Activated CD4-positive, alpha-beta T cell treated with anti-CD3 and anti-CD28 coated beads, Interleukin-2, amount 50 U/mL, for 48 hours (primary cell): ENCODE data around the gene MSANTD1.

Experiments
- DNase-seq, 2 experiments: peaks; one replicate each; pipeline ENCODE4 v3.0.0-alpha.2; 2020

MSANTD1 gene

DNA sequence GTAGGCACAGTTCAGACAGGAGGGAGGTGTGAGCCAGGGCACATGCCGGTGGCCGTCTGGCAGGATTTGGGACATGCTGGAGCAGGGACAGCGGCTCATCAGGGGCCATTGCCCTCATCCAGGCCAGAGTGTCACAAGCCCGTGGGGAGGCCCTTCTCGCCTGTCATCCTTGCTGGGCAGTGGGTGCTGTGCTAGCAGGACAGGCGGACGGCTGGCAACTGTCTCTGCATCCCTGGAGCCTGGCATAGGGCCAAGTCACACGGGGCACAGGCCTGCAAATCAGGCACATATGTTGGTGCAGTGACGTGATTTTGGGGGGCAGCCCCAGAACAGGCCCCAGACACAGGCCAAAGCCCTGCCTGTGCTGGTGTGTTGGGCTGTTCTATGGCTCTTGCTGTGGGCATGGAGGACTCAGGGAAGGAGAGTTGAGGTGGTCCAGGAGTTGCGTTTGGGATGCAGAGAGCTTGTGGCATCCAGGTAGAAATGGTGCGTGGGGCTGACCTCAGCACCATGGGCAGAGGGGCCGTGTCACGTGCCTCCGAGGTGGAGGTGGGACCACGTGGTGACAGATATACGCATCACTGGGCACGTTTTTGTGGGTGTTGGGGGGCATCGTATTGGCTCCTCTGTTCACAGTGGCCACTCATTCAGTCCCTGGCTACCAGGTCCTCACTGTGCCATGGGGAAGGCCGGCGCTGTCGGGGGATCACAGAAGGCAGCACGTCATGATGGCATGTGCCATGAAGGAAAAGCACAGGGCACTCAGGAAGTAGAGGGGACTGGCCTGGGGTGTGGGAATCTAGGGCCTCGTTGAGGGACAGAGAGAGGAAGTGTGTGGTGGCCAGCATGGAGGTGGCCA, 14.6 kb upstream of the MSANTD1 start:
- DNase-seq, result no peak

DNA sequence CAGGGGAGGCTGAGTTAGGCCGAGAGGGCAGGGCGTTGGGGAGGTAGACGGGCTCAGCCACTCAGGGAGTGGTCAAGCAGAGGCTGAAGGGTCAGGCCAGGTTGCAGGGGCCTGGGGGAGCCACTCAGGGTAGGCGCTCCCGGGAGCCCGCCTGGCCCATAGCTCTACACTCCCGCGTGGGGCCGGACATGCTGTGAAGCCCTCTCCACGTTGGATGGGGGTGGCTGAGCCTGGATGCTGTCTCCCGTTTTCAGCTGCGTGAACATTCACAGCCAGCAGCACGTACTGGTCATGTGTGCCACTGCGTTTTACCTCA, 14.0 kb upstream of the MSANTD1 start:
- no peak for DNase-seq

DNA sequence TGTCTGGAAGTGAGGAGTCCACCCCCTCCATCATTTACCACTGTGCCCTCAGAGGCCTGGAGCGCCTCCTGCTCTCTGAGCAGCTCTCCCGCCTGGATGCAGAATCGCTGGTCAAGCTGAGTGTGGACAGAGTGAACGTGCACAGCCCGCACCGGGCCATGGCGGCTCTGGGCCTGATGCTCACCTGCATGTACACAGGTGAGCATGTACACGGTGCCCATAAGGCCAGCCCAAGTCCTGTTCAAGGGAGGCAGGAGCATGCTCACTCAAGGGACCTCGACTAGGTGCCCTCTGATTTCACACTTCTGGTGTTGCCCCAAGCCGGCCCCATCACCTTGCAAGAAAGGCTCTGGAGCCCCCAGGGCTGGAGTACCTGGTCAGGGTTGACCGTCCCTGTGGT, 13.4 kb upstream of the MSANTD1 start:
- DNase-seq, result no peak

DNA sequence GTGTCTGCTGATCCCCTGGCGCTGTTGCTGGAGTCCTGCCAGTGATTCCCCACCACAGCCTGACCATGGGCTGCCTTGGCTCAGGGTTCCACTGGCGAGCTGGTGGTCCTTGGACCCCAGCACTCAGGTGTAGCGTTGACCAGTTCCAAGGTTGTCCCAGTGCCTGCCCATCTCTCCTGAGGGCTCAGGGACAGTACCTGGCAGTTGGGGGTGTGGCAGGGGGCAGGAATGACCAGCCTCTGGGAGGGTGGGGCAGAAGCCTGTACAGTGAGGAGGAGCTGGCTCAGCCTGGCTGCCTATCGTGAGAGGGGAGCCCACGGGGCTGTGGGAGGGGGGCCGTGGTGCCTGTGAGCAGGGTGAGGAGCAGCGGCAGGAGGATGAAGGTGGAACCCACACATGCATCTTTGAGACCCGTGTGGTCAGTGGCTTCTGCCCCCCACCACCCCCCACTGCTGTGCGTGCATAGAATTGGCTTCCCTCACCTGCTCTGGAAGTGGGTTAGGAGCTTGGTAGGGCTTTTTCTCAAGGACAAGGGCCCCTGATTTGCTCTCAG, 12.6 kb upstream of the MSANTD1 start:
- no peak for DNase-seq

DNA sequence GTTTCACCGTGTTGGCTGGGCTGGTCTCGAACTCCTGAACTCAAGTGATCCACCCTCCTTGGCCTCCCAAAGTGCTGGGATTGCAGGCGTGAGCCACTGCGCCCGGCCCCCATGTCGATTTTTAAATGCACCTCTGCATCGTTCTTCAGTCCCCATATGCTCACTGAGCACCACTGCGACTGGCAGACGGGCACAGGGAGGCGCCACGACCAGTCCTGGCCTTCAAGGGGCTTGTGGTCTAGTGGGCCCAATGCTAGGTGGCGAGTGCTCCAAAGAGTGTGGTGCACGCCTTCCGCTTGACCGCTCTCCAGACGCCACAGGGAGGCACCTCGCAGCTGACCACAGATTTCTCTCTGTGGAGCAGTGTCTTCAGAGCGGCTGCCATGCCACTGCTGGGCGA, 11.7 kb upstream of the MSANTD1 start:
- no peak for DNase-seq

DNA sequence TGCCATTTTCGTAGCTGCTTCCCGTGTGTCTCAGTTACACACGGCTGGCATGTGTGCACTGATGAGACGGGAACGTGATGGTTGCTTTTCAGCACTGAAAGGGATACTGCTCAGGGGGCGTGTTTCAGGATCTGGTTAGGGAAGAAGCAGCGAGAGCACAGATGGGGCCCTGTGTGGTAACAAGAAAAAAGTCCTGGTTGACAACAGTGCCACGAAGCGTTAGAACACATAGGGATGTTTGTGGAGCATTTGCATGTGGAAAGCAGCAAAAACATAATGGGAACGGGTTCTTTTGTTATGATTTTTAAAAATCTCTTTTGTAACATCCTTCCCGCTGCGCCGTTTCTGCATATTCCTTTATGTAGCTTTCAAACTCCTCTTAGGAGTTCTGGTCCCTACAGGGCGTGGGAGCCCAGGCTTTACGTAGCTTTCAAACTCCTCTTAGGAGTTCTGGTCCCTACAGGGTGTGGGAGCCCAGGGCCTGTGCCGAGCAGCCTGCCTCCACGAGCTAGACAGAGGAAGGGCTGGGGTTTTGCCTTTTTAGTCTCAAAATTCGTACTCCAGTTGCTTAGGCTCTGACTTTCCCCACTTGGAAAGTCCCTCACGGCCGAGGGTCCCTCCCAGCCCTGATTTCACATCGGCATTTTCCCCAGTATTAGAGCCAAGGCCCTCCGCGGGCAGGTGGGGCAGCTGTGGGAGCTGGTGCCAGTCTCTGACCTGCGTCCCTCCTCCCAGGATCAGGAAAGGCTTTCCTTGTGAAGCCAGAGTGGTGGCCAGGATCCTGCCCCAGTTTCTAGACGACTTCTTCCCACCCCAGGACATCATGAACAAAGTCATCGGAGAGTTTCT, 11.0 kb upstream of the MSANTD1 start:
- DNase-seq, result no peak

DNA sequence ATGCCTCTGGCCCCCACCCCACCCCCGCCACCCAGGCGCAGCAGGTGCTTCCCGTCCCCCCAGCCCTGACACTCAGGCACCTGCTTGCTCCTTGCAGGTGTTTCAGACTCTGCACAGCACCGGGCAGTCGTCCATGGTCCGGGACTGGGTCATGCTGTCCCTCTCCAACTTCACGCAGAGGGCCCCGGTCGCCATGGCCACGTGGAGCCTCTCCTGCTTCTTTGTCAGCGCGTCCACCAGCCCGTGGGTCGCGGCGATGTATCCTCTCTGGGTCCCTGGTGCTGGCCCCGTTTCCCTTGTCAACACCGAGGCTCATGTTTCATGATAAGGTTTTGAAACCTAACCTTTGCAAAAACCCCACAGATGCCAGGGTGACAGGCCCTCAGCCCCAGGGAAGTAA, 10.2 kb upstream of the MSANTD1 start:
- DNase-seq, result no peak

DNA sequence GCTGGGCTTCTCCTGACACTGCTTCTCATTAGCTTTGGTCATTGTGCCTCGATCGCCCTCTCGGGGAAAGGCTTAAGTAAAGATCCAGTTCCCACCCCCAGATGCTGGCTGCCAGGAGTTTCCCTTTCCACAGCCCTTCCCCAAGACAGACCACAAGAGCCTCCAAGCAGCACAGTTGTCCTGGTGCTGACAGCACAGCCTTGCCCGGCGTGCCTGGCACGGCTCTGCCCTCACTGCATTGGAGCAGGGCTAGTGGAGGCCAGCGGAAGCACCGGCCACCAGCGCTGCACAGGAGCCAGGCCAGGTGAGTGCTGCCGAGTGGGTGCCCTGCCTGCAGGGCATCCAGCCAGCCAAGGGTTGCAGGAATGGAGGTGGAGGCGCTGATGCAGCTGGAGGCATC, 9.7 kb upstream of the MSANTD1 start:
- DNase-seq, result no peak

DNA sequence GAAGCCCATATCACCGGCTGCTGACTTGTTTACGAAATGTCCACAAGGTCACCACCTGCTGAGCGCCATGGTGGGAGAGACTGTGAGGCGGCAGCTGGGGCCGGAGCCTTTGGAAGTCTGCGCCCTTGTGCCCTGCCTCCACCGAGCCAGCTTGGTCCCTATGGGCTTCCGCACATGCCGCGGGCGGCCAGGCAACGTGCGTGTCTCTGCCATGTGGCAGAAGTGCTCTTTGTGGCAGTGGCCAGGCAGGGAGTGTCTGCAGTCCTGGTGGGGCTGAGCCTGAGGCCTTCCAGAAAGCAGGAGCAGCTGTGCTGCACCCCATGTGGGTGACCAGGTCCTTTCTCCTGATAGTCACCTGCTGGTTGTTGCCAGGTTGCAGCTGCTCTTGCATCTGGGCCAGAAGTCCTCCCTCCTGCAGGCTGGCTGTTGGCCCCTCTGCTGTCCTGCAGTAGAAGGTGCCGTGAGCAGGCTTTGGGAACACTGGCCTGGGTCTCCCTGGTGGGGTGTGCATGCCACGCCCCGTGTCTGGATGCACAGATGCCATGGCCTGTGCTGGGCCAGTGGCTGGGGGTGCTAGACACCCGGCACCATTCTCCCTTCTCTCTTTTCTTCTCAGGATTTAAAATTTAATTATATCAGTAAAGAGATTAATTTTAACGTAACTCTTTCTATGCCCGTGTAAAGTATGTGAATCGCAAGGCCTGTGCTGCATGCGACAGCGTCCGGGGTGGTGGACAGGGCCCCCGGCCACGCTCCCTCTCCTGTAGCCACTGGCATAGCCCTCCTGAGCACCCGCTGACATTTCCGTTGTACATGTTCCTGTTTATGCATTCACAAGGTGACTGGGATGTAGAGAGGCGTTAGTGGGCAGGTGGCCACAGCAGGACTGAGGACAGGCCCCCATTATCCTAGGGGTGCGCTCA, 8.7 kb upstream of the MSANTD1 start:
- DNase-seq, result no peak

DNA sequence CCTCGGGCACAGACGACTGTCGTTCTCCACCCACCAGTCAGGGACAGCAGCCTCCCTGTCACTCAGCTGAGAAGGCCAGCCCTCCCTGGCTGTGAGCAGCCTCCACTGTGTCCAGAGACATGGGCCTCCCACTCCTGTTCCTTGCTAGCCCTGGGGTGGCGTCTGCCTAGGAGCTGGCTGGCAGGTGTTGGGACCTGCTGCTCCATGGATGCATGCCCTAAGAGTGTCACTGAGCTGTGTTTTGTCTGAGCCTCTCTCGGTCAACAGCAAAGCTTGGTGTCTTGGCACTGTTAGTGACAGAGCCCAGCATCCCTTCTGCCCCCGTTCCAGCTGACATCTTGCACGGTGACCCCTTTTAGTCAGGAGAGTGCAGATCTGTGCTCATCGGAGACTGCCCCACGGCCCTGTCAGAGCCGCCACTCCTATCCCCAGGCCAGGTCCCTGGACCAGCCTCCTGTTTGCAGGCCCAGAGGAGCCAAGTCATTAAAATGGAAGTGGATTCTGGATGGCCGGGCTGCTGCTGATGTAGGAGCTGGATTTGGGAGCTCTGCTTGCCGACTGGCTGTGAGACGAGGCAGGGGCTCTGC, 7.9 kb upstream of the MSANTD1 start:
- no peak for DNase-seq

DNA sequence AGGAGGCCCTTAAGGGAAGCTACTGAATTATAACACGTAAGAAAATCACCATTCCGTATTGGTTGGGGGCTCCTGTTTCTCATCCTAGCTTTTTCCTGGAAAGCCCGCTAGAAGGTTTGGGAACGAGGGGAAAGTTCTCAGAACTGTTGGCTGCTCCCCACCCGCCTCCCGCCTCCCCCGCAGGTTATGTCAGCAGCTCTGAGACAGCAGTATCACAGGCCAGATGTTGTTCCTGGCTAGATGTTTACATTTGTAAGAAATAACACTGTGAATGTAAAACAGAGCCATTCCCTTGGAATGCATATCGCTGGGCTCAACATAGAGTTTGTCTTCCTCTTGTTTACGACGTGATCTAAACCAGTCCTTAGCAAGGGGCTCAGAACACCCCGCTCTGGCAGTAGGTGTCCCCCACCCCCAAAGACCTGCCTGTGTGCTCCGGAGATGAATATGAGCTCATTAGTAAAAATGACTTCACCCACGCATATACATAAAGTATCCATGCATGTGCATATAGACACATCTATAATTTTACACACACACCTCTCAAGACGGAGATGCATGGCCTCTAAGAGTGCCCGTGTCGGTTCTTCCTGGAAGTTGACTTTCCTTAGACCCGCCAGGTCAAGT, 6.9 kb upstream of the MSANTD1 start:
- DNase-seq, result no peak

DNA sequence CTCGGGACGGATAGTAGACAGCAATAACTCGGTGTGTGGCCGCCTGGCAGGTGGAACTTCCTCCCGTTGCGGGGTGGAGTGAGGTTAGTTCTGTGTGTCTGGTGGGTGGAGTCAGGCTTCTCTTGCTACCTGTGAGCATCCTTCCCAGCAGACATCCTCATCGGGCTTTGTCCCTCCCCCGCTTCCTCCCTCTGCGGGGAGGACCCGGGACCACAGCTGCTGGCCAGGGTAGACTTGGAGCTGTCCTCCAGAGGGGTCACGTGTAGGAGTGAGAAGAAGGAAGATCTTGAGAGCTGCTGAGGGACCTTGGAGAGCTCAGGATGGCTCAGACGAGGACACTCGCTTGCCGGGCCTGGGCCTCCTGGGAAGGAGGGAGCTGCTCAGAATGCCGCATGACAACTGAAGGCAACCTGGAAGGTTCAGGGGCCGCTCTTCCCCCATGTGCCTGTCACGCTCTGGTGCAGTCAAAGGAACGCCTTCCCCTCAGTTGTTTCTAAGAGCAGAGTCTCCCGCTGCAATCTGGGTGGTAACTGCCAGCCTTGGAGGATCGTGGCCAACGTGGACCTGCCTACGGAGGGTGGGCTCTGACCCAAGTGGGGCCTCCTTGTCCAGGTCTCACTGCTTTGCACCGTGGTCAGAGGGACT, 5.7 kb upstream of the MSANTD1 start:
- no peak for DNase-seq

DNA sequence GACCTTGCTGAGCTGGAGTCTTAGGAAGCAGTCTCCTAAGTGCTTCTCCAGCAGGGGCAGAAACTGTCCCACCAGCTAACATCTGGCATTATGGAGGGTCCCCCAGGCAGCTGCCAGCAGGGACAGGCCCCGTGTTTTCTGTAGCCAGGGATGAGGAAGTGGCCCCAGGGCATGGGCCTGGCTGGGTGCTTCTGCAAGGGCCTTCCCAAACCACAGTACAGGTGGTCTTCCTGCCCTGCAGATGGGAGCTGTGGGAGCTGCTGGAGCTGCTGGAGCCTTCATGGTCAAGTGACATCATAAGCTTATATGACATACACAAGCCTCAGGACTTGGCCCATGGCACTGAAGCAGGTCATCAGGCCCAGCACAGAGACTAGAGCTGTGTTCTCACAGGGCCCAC, 5.0 kb upstream of the MSANTD1 start:
- DNase-seq, result no peak

DNA sequence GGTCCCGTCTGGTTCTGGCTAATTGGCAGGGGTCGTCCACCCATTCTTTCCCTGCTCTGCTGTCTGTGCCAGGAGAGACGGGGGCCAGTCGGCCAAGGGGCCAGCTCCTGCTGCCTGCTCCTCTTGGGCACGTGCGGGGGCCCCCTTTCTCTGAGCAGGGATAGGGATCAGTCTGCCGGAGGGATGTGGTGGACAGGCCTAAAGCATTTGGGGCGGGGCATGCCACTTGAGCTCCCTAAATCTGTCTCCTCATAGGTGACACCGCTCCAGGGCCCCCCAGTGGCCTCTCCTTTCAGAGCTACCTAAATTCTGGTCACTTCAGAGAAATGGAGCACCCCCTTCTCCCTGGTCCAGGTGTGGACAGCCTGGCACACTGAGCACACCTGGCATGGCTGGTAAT, 4.2 kb upstream of the MSANTD1 start:
- no peak for DNase-seq

DNA sequence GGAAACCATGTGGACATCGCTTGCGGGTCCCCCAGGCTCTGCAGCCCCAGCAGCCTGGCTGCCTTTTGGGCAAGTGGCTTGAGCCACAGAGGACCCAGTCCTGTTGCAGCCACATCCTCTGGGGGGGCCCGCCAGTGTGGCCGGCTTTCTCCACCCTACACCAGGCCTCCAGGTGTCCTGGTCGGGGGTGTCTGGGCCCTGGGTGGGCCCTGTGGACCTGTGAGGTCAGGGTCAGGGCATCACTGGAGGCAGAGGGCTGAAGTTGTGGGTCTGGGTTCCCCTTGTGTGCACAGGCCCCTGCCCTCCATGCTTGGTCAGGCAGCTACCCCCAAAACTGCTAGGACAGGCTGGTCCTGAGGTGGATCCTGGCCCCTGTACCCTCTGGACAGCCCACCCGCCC, 3.3 kb upstream of the MSANTD1 start:
- no peak for DNase-seq

DNA sequence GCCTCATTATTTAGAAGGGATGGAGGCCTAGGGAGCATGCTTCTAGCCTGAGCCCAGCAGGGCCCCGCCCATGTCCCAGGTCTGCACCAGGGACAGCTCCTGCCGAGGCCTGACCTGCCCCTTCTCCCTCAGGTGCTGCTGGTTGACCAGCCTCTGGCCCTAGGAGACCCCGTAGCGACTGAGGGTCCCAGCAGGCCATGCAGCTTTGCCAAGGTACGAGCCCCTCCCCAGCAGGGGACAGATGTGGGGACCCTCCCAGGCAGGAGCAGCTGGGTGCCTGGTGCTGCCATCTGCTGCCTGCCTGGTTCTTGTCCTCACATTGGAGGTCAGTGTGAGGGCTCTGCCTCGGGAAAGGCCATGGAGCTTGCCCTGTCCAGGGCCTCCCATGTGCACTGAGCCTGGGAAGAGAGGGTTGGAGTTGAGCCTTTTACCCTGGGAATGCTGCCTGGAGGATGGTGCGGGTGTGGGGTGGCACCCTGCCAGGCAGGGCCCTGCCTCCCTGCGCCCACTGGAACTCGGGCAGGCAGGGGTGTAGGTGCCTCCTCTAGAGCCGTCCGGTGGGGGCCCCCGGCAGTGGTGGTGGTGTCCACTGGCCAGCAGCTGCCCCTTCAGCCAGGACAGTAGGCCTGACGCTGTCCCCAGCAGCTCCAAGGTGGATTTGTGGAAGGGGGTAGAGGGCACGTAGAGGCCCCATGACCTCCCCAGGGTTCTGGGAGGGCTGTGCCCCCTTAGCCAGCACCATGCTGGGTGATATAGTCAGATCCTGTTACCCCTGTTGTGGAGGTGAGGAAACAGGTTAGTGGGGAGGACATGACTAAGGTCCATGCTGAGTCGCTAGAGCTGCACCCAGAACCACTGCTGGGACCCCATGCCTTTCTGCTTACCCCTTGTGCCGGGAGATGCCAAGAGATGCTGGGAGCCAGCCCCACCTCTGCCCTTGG, 2.2 kb upstream of the MSANTD1 start:
- DNase-seq, result no peak

DNA sequence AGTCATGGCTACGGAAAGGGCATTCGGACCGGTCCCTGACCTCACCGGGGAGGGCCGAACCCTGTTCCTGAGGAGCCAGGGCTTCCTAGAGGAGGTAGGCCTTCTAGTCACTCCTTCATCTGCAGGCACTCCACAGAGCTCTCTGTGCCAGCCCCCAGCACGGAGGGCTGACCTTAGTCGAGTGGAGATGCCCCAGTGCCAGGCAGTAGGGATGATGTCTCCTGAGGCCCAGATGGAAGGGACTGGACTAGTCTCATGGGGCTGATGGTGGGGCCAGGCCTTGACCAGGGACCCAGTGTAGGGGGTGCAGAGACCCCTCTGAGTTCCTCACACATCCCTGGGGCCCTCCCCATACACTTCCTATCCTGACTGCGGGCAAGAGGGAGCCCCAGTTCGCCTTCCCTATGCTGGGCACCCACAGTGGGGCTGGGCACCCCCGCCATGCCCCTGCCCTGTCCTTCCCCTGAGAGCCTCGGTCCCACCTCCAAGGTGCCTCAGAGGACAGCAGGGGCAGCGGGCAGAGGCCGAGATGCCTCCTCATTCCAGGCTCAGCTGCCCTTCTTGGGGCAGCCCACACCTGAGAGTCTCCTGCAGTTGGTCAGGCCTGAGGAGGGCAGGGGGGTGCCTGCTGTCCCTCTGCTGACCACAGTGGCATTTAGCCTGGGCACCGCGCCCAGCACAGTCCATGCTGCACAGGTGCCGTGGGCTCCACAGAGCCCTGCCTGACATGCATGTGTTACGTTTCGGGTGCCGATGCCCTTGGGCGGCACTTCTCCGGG, 1.4 kb upstream of the MSANTD1 start:
- DNase-seq, result no peak

DNA sequence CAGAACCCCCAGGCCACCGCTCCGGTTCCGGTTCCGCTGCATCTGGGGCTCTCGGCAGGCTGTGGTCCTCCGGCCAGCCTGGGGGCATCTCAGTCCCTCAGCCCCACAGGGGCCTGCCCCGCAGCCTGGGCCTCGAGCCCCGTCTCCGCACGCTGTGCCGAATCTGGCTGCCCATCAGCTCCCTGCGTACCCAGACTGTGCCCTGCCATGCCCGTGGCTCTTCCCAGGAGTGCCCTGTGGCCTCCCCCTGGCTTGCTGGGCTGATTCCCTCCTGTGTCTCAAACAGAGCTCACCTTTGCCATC, 830 bp upstream of the MSANTD1 start:
- DNase-seq, result no peak

DNA sequence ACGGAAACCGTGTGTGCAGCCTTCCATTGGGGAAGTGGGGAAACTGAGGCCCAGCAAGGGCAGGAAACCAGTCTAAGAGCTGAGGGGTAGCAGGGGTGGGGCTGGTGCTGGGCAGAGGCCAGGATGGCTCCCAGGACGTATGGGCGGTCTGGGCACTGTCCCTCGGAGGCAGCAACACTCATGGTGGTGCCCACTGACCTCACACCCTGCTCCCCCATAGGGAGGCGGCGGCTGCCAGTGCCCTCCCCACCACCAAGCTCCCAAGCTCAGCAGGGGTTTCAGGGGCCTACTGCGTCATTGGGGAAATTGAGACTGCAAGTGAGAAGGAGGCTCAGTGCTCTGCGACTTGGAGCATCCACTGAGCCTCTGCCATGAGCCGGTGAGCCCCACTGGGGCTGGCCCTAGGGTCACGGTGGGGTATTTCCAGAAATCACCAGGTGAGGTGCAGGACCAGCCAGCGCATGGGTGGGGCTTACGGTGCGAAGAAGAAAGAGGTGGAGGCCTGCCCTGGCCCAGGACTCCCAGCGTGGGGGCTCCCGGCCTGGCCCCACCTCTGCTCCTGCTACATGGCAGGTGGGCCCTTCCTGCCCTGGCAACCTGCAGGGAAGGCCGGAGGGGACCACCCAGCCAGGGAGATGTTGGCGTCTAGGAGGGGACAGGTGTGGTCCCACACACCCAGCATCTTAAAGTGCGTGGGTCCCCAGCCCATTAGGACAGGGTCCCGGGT, 915 bp downstream of the MSANTD1 start:
- no peak for DNase-seq
